Measurements from ENCODE around the gene LHPP. TPM values are rescaled to one million over a fixed set of nuclear protein-coding genes. Genes with fewer than 3 reads are reported as not detected.

The LHPP gene
- total and polyA plus RNA-seq, 10 donors: 16.8 to 36.8 (median 23.5) TPM

GRCh38 chr10:124545351-124546054 is 83.9 kb downstream of the LHPP start:
- Histone ChIP-seq H3K27ac (peak overlapping the region in 3 of 8 donors; percentile 26 to 58 (median 51)), H3K9me3 (no peaks in the 10 kb centered on the region), H3K4me3 (peak overlapping the region in 2 of 8 donors; percentile 18 to 23), H3K27me3 (replicated peaks in 1 of 7) (no peaks in the 10 kb centered on the region), H3K36me3 (no peaks in the 10 kb centered on the region), H3K4me1 (peaks cover 7 to 99% (median 47%) of the 10 kb centered on the region in 6 donors)
- TF ChIP-seq POLR2AphosphoS5 (IDR thresholded peaks at IDR 0.05) (no peak), POLR2A (IDR thresholded peaks at IDR 0.05) (no peak), CTCF (IDR thresholded peaks at IDR 0.05 in 8 of 11, conservative IDR thresholded peaks at IDR 0.05 in 3 of 11) (no peak)
- intact Hi-C loops (cut with DNase I; ENCODE audit: low total_unique reads): loop anchor here (10.0 kb wide), 1 partner anchor 69 kb away; no protein-coding TSS in a partner anchor
- 47 to 72% (median 62%) methylated on average over 20 to 23 of the region's 23 CpGs for WGBS, 5 donors
- DNase-seq: no peak

- WGBS, 5 donors: 69 to 95% (median 88%) methylated on average over 4 to 9 of the region's 9 CpGs
- intact Hi-C loops (cut with DNase I; ENCODE audit: low total_unique reads): loop anchor here (10.0 kb wide), 1 partner anchor 69 kb away; no protein-coding TSS in a partner anchor
- Histone ChIP-seq H3K27ac (peak overlapping the region in 3 of 8 donors; percentile 26 to 58 (median 51)), H3K27me3 (replicated peaks in 1 of 7) (no peaks in the 10 kb centered on the region), H3K4me3 (peak overlapping the region in 2 of 8 donors; percentile 18 to 23), H3K4me1 (peaks cover 7 to 99% (median 48%) of the 10 kb centered on the region in 6 donors), H3K36me3 (no peaks in the 10 kb centered on the region), H3K9me3 (no peaks in the 10 kb centered on the region)
- no peak for TF ChIP-seq POLR2A (IDR thresholded peaks at IDR 0.05)
- TF ChIP-seq CTCF (IDR thresholded peaks at IDR 0.05 in 8 of 11, conservative IDR thresholded peaks at IDR 0.05 in 3 of 11): no peak
- peak in 1 of 3 donors; percentile 56 for TF ChIP-seq POLR2AphosphoS5 (IDR thresholded peaks at IDR 0.05)
- no peak for DNase-seq
These were observed 84.4 kb downstream of the LHPP start for GRCh38 chr10:124546055-124546369.

- 63 to 76% (median 67%) methylated on average over 15 of the region's 15 CpGs for WGBS, 5 donors
- peak overlapping the region in 6 of 8 donors; percentile 1 to 58 (median 38) for H3K27ac ChIP-seq
These were observed 85.5 kb downstream of the LHPP start for GRCh38 chr10:124546957-124547646.

More at GRCh38 chr10:124546957-124547646, 85.5 kb downstream of the LHPP start:
- intact Hi-C loops (cut with DNase I; ENCODE audit: low total_unique reads): loop anchor here (10.0 kb wide), 1 partner anchor 68 kb away; no protein-coding TSS in a partner anchor
- no peaks in the 10 kb centered on the region for H3K9me3 ChIP-seq
- DNase-seq: no peak
- no peaks in the 10 kb centered on the region for H3K27me3 ChIP-seq (replicated peaks in 1 of 7)
- no peak for TF ChIP-seq POLR2A (IDR thresholded peaks at IDR 0.05)
- TF ChIP-seq POLR2AphosphoS5 (IDR thresholded peaks at IDR 0.05): no peak
- TF ChIP-seq CTCF (IDR thresholded peaks at IDR 0.05 in 8 of 11, conservative IDR thresholded peaks at IDR 0.05 in 3 of 11): no peak
- H3K4me1 ChIP-seq: peaks cover 7 to 98% (median 48%) of the 10 kb centered on the region in 6 donors
- no peaks in the 10 kb centered on the region for H3K36me3 ChIP-seq
- peak overlapping the region in 2 of 8 donors; percentile 18 to 23 for H3K4me3 ChIP-seq

Measured in spleen (tissue), 11 donors.